Fibroblast of pulmonary artery (primary cell): Measurements from ENCODE around the gene RPH3AL.

ENCODE experiments used
- DNase-seq: peaks from one replicate; pipeline ENCODE4 v3.0.0-alpha.2; 2010; ENCODE audit warnings: low read depth
- H3K4me3 ChIP-seq: replicated peaks from 2 replicates; pipeline ENCODE4 v1.5.1; 2011; ENCODE audit warnings: low read depth, mild to moderate bottlenecking, control low read depth, low read length, moderate library complexity
- TF ChIP-seq, protein P1 (sequence below): IDR thresholded peaks from 2 replicates; pipeline ENCODE4 v1.5.1; 2011; ENCODE audit warnings: mild to moderate bottlenecking, control low read depth, low read length, inconsistent platforms; ENCODE audit errors: missing control alignments

RPH3AL gene

GRCh38 chr17:231966-232807 is 120.4 kb downstream of the RPH3AL start:
- H3K4me3 ChIP-seq: no peak overlapping the region
- DNase-seq: no peak
- TF ChIP-seq, protein P1, sequence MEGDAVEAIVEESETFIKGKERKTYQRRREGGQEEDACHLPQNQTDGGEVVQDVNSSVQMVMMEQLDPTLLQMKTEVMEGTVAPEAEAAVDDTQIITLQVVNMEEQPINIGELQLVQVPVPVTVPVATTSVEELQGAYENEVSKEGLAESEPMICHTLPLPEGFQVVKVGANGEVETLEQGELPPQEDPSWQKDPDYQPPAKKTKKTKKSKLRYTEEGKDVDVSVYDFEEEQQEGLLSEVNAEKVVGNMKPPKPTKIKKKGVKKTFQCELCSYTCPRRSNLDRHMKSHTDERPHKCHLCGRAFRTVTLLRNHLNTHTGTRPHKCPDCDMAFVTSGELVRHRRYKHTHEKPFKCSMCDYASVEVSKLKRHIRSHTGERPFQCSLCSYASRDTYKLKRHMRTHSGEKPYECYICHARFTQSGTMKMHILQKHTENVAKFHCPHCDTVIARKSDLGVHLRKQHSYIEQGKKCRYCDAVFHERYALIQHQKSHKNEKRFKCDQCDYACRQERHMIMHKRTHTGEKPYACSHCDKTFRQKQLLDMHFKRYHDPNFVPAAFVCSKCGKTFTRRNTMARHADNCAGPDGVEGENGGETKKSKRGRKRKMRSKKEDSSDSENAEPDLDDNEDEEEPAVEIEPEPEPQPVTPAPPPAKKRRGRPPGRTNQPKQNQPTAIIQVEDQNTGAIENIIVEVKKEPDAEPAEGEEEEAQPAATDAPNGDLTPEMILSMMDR: no peak

GRCh38 chr17:231191-231965 is 121.2 kb downstream of the RPH3AL start:
- DNase-seq: no peak
- TF ChIP-seq, protein P1: no peak
- H3K4me3 ChIP-seq: no peak overlapping the region

DNA sequence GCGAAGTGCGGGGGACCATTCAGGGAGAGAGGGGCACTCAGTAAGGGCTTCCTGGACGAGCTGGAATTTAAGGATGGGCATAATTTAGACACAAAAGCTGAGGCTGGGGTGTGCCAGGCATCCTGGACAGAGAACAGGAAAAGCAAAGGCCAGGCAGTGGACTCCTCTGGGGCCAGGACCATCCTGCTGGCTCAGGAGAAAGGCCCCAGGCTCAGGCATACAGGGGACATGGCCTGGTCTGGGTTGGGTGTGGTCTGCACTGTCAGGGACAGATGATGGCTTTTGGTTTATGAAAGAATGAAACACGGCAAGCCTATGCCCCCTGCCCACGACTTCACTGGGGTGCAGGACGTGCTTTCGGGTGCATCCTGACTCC is 122.2 kb downstream of the RPH3AL start:
- DNase-seq: no peak
- H3K4me3 ChIP-seq: no peak overlapping the region
- TF ChIP-seq, protein P1: no peak

- TF ChIP-seq, protein P1: no peak
- no peak overlapping the region for H3K4me3 ChIP-seq
- DNase-seq: no peak
Observed at GRCh38 chr17:229709-230394, 122.8 kb downstream of the RPH3AL start.

DNA sequence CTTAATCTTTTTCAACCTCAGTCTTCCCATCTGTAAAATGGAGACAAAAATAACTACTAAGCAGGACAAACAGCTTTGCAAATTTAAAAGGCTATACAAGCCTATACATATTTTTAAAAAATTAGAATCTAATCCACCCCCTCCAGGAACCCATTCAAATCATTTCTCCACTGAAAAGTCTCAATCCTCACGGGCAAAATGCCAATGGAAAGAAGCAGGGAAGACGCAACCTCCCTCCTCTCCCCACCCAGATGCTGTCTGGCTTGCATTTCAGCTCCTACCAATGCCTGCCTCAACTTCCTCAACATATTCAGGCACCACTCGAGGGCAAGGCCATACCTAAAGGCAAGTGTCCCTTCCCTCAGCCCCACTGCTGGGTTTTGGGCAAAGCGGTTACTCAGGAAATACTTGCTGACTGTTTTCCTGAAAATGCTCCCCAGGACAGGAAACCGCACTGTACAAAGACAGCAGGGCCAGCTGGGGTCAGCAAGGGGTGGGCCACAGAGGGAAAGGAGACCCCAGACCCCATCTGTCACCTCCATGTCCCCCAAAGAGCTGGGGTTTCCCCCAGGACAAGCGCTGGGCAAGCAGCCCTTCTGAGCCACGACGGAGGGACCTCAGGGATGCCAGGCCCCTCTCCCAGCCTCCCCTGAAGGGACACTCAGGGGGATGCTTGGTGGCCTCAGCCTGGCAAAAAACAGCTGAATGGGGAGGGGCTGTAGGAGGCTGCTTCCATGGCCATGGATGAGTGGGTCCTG is 123.5 kb downstream of the RPH3AL start:
- TF ChIP-seq, protein P1: no peak
- no peak overlapping the region for H3K4me3 ChIP-seq
- peak; percentile 10 for DNase-seq

DNA sequence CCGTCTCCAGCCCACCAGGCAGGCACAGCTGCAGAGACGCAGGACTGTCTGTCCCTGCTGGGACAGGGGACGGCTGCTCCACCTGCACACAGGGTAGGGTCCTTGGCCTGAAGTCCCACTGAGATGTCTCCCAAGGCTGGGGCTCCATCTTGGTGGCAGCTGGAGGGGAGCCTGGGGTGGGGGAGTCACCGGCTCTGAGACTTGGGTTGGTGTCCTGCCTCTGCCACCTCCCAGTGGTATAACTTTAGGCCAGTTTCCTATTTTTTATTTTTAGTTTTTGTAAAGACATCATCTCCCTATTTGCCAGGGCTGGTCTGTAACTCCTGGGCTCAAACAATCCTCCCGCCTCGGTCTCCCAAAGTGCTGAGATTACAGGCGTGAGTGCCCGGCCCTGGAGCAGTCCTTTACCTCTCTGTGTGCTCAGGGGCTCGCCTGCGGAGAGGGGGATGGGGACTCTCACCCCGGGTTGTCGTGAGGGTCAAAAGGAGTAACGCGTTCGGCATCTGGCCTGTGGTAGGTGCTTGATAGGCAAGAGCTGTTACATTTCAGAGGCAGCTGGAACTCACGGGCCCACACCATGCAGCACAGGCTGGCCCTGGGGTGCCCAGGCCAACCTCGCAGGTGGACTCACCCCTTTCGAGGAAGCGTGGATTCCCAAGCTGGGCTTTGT is 124.5 kb downstream of the RPH3AL start:
- no peak overlapping the region for H3K4me3 ChIP-seq
- TF ChIP-seq, protein P1: no peak
- no peak for DNase-seq
